Hematopoietic multipotent progenitor cell treated with erythropoietin and hydrocortisone succinate and interleukin-3 and kit ligand, for 15 days (in vitro differentiated cells): ENCODE results near the gene MYLK3.
A peak's percentile ranks its signal among the peaks of the same experiment; 100 is the strongest.
"Not testable (repeated sequence)": the region's sequence is repeated elsewhere in the genome, so short reads cannot be mapped to it uniquely, and the experiment has no call there.

Source experiments
- DNase-seq: peaks from one replicate; pipeline ENCODE4 v3.0.0-alpha.2; 2015; ENCODE audit warnings: low spot score

The MYLK3 gene

DNA sequence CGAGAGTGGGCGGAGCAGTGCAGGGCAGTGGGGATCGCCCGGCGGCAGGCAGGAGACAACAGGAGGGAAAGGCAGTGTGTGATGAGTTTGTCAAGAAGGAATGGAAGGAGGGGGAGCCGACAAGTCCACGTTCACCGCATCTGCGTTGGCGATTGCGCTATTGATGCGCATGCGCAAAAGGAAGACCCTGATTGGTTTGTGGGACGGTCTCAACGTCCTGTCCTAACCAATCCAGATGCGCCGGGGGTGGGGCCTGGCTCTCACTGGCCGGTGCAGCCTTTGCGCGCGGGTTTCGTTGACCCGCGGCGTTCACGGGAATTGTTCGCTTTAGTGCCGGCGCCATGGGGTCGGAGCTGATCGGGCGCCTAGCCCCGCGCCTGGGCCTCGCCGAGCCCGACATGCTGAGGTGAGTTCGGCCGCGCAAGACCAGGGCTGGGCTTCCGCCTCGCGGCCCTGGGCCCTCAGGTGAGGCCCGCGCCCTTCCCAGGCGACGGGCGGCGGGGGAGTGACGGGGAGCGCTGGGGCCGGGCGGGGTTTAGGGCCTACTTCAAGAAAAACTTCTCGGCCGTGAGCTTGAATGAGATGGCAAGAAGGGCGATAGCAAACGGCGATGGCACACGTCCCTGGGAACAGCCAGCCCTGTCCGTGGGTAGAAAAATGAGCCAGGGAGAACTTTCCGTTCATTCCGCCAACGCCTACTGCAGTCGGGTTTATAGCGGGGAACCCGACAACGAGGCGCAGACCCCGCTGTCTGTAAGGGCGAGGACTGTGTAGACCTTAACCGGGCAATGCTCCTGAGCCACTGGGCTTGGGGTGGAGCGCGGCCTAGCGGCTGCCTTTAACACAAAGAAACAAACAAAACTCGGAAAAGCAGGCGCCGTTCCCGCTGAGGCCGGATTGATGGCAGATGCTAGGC, 58.5 kb downstream of the MYLK3 start, which contains the start of gene ORC6:
ORC6 (plus strand) TSS at position 295 of the 916 bp plus-strand sequence; CDS start at position 342, 47 bp downstream.
- peak; percentile 96 for DNase-seq

DNA sequence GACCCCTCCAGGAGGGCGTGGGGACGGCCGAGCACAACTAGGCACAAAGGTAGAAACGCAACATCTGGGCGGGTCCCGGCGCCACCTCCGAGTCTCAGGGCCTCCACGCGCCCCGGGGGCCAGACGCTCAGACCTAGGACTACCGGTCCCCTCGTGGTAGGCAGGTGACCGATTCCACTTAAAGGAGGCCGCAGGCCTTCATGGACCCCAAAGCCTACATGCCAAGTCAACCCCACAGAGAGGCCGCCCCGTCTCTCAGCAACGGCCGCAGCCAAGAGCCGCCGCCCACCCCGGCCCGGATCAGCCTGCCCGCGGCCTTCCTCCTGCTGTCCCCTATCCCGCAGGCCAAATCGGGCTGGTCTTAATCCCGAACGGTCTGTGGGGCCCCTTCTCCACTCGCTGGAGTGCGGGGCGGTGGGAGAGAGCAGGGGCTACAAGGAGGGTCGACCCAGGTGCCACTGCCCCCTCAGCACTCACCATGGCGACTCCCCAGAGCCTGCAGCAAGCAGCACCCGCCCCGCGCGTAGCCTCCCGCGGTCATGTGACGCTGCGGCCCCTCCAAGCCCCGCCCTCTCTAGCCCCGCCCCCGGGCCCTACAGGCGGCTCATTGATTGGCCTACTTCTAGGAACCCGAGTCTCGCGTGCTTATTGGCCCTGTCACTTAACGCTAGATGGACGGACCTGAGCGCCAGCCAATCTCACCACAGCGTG, 59.3 kb downstream of the MYLK3 start, which contains the start of gene VPS35:
VPS35 (minus strand) TSS at position 525 of the 711 bp plus-strand sequence; CDS start at position 480, 45 bp downstream.
- DNase-seq = peak; percentile 99

DNA sequence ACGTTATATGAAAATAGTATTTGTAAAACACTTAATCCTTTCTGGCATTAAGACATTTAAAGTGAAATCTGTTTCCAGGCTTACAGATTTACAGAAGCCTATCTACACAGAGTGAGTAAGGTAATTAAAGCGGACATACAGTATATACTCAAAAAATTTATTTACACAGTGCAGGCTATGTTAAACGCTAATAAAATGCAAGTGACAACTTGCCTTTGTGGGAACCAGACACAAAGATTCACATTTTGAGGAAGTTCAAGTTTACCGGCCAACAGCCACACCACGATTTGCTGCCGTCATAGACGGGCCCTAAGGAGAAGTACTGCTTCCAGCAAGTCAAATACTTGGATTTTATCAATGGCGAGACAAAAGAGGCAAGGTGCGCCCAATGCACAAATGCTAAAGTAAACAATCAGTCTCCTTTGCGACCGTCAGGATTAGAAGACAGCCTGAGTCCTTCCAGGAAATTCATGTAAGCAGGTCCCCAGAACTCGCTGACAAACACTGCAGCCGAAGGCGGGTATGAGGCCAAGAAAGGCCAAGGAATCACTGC, 60.0 kb downstream of the MYLK3 start:
- DNase-seq = no peak

DNA sequence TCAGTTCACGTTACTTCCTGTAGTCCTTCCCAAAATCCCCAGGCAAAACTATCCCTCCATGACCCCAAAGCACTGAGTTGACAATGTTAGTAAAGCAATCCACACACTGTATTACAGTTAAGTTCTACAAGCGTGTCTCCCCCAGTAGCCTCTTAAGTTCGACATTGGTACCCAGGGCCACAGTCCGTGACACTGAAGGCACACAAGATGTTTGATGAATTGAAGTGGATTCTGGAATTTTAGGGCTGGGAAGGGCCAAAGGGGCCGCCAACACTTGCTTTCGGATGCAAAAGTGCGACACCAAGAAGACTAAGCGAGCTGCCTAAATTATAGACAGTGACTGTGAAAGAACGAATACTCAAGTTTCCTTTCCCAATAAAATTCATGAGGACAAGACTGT, 60.7 kb downstream of the MYLK3 start:
- DNase-seq = no peak

DNA sequence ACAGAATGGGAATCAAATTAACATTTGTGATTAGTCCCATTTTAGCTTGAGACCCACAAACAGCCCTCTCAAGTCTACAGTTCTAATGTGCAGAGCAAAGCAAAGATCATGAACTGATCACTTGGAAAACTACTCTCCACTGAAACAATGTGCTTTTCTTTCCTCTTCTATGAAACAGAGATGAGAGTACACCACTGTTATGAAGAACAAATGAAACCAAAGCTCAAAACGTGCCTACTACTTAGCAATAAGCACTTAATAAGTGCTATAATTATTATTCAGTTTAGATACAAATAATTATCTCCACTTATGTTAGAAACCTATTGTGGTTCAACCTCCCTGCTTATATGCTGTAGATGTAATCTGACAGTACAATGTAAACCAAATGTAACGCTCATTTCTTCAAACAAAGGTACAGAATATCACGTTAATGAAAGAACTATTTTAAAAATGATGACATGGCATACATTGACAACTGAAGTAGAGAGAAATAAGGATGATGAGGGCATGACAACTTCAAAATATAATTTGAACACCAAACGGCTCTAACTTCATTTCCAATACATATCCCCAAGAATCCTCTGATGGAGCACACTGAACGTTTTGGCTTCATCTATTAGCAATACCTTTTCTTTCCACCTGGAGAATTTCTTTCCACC, 61.2 kb downstream of the MYLK3 start:
- no peak for DNase-seq

DNA sequence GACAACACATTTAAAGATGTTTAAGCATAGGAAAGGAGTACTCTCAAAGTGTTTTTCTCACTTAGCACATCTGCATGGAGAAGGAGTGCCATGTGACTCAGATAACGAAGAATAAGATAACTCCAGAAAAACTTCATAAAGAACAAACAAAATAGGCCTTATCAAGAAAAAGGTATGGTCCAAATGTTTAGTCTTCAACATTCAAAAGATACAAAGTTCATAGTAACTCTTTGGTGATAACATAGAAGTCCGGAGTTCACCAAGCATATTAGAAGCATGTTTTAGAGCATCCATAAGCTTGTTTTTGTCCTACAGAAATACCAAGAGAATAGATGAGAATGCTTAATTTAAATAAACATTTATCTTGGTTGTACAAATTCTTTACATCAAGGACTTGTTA, 66.3 kb downstream of the MYLK3 start:
- DNase-seq = not testable (repeated sequence)

DNA sequence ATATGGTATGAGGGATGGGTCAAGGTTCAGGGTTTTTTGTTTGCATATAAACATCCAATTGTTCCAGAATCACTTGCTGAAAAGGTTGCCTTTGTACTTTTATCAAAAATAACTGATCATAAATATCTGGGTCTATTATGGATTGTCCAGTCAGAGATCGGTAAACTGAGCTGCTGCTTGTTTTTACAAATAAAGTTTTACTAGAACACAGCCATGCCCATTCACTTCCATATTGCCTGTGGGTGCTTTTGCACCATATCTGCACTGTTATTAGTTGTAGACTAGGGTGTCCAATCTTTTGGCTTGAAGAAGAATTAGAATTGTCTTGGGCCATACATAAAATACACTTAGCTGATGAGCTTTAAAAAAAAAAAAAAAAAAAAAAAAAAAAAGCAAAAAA, 70.2 kb downstream of the MYLK3 start:
- not testable (repeated sequence) for DNase-seq

DNA sequence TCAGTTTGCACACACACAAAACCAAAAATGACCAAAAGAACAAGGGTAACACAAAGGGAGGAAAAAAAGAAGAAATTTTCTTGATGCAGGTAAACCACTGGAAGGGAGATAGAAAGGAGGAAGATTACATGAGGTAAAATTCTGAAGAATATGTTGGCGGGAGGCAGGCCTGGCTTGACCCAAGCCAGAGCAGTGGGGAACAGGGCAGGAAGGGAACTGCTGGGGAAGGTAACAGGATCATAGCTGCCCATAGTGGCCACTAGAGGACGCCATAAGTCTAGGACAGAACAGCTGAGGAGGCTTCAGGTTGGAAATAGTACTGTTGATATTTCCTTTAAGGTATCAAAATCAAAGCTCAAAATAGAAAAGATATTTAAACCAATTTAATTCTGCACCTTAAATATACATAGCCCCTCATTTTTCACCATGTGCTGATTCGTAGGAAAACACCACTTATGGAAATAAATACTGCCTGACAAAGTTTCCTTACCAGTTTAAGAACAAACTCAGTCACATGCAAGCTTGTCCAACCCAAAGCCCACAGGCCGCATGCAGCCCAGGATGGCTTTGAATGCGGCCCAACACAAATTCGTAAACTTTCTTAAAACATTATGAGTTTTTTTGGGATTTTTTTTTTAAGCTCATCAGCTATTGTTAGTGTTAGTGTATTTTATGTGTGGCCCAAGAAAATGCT, 74.7 kb downstream of the MYLK3 start:
- peak; percentile 76 for DNase-seq

DNA sequence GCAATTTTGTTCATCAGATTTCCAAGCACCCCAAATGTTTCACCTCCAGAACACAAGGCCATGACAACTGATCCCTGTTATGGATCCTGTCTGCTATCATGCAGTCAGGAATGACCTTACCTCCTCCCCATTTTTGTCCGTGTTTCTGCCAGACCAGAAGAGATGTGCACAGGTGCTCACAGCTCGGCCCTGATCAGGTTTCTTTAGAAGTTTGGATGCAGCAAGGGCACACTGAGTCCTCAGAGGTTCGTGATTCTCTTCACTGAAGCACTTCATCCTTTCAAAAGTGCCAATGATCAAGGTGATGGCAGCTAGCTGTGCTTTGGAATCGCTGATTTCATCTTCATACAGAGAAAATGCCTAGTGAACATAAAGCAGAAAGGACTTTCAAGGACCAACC, 86.0 kb downstream of the MYLK3 start:
- no peak for DNase-seq

DNA sequence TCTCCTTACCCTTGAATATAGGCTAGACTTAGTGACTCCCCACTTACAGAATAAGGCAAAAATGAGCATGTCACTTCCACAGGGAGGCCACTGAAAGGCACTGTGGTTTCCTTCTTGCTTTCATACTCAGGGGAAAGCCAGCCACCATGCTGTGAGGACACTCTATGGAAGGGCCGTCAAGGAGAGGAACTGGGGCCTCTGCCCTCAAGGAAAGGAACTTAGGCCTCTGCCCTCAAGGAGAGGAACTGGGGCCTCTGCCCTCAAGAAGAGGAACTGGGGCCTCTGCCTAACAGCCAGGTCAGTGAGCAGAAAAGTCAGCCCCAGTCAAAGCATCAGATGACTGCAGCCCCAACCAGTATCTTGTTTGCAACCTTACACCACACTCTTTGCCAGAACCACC, 89.2 kb downstream of the MYLK3 start:
- no peak for DNase-seq
